ENCODE data around the gene MPZL3. TPM values are rescaled to one million over a fixed set of nuclear protein-coding genes. Genes with fewer than 3 reads are reported as not detected.

The MPZL3 gene
- total and polyA plus RNA-seq, 2 experiments from 2014 or later: 10.2 to 20.6 TPM

DNA sequence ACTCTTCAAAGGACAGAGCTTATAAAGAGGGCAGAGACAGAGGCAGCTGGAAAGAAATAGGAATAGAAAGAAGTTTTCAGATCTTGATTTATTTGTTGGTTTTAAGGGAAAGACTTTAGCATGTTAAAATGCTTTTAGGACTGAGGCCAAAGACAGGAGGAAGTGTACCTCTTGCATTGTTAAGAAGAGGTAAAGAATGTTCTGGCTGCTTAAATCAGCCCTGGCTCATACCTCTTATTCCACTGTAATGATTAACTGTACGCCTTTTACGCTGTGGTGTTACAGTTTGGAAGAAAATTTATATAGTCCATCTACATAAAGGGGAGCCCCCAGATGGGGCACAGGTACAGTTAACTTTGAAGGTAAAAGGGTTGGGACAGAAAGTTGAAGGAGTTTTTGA, 22.0 kb upstream of the MPZL3 start:
- no peak overlapping the region for H3K4me2 ChIP-seq
- TF ChIP-seq EZH2phosphoT487 (IDR thresholded peaks at IDR 0.05; ENCODE audit: low read depth, severe bottlenecking, unreplicated experiment) (no peak), EZH2 (IDR thresholded peaks at IDR 0.05; ENCODE audit: borderline replicate concordance) (no peak)
- TF ChIP-seq, protein P1, sequence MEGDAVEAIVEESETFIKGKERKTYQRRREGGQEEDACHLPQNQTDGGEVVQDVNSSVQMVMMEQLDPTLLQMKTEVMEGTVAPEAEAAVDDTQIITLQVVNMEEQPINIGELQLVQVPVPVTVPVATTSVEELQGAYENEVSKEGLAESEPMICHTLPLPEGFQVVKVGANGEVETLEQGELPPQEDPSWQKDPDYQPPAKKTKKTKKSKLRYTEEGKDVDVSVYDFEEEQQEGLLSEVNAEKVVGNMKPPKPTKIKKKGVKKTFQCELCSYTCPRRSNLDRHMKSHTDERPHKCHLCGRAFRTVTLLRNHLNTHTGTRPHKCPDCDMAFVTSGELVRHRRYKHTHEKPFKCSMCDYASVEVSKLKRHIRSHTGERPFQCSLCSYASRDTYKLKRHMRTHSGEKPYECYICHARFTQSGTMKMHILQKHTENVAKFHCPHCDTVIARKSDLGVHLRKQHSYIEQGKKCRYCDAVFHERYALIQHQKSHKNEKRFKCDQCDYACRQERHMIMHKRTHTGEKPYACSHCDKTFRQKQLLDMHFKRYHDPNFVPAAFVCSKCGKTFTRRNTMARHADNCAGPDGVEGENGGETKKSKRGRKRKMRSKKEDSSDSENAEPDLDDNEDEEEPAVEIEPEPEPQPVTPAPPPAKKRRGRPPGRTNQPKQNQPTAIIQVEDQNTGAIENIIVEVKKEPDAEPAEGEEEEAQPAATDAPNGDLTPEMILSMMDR (IDR thresholded peaks at IDR 0.05; ENCODE audit: poor library complexity): no peak
- no peaks in the 10 kb centered on the region for H3K9me3 ChIP-seq (ENCODE audit: low read depth)
- no peaks in the 10 kb centered on the region for H3K27me3 ChIP-seq
- WGBS (ENCODE audit: low lambda C conversion rate, missing lambda C conversion rate): 73% methylated on average over 2 of the region's 2 CpGs
- H3K36me3 ChIP-seq (replicated peaks; ENCODE audit: insufficient read depth, low read depth): no peaks in the 10 kb centered on the region
- H3K27ac ChIP-seq: no peak overlapping the region
- H3K79me2 ChIP-seq: no peaks in the 10 kb centered on the region
- no peaks in the 10 kb centered on the region for H3K9me2 ChIP-seq (replicated peaks; ENCODE audit: insufficient read depth)
- H2AFZ ChIP-seq: no peak overlapping the region
- DNase-seq (ENCODE audit: low spot score): no peak
- H3K4me1 ChIP-seq (ENCODE audit: insufficient read depth): peaks cover 3% of the 10 kb centered on the region
- no peaks in the 10 kb centered on the region for H4K20me1 ChIP-seq (ENCODE audit: insufficient read depth, poor library complexity, severe bottlenecking)
- no peak overlapping the region for H3K4me3 ChIP-seq

GRCh38 chr11:118272001-118272400, 19.8 kb upstream of the MPZL3 start:
- H3K27me3 ChIP-seq: no peaks in the 10 kb centered on the region
- TF ChIP-seq, protein P1 (IDR thresholded peaks at IDR 0.05; ENCODE audit: poor library complexity): no peak
- TF ChIP-seq EZH2 (IDR thresholded peaks at IDR 0.05; ENCODE audit: borderline replicate concordance) (no peak), EZH2phosphoT487 (IDR thresholded peaks at IDR 0.05; ENCODE audit: low read depth, severe bottlenecking, unreplicated experiment) (no peak)
- no peak overlapping the region for H3K4me3 ChIP-seq
- no peaks in the 10 kb centered on the region for H3K79me2 ChIP-seq
- no peaks in the 10 kb centered on the region for H4K20me1 ChIP-seq (ENCODE audit: insufficient read depth, poor library complexity, severe bottlenecking)
- WGBS (ENCODE audit: low lambda C conversion rate, missing lambda C conversion rate): 52% methylated on average over 2 of the region's 2 CpGs
- peaks cover 3% of the 10 kb centered on the region for H3K4me1 ChIP-seq (ENCODE audit: insufficient read depth)
- no peak overlapping the region for H2AFZ ChIP-seq
- no peaks in the 10 kb centered on the region for H3K9me2 ChIP-seq (replicated peaks; ENCODE audit: insufficient read depth)
- H3K9me3 ChIP-seq (ENCODE audit: low read depth): no peaks in the 10 kb centered on the region
- no peak for DNase-seq (ENCODE audit: low spot score)
- H3K36me3 ChIP-seq (replicated peaks; ENCODE audit: insufficient read depth, low read depth): no peaks in the 10 kb centered on the region
- no peak overlapping the region for H3K27ac ChIP-seq
- H3K4me2 ChIP-seq: no peak overlapping the region

GRCh38 chr11:118267486-118267885, 15.3 kb upstream of the MPZL3 start:
- H3K27ac ChIP-seq: no peak overlapping the region
- no peak for DNase-seq (ENCODE audit: low spot score)

More at GRCh38 chr11:118267486-118267885, 15.3 kb upstream of the MPZL3 start:
- Histone ChIP-seq H2AFZ (no peak overlapping the region), H3K9me3 (ENCODE audit: low read depth) (no peaks in the 10 kb centered on the region), H3K4me3 (no peak overlapping the region), H3K4me1 (ENCODE audit: insufficient read depth) (peaks cover 22% of the 10 kb centered on the region), H3K27me3 (no peaks in the 10 kb centered on the region), H3K79me2 (peaks cover 9% of the 10 kb centered on the region), H3K4me2 (no peak overlapping the region), H3K9me2 (replicated peaks; ENCODE audit: insufficient read depth) (no peaks in the 10 kb centered on the region), H3K36me3 (replicated peaks; ENCODE audit: insufficient read depth, low read depth) (no peaks in the 10 kb centered on the region), H4K20me1 (ENCODE audit: insufficient read depth, poor library complexity, severe bottlenecking) (no peaks in the 10 kb centered on the region)
- no peak for TF ChIP-seq EZH2 (IDR thresholded peaks at IDR 0.05; ENCODE audit: borderline replicate concordance)
- TF ChIP-seq EZH2phosphoT487 (IDR thresholded peaks at IDR 0.05; ENCODE audit: low read depth, severe bottlenecking, unreplicated experiment): no peak
- TF ChIP-seq, protein P1 (IDR thresholded peaks at IDR 0.05; ENCODE audit: poor library complexity): no peak
- WGBS (ENCODE audit: low lambda C conversion rate, missing lambda C conversion rate): 74% methylated on average over 4 of the region's 4 CpGs

Data from hepatocyte (in vitro differentiated cells).